ENCODE measurements around the gene ATAD3A. TPM values are rescaled to one million over a fixed set of nuclear protein-coding genes. Genes with fewer than 3 reads are reported as not detected.

Gene ATAD3A
- total and polyA plus RNA-seq, 9 of the 15 experiments (the other 6 are each of a cell fraction or from before 2014, with no cell fraction given), result 0.10 to 173 (median 36.7) TPM

DNA sequence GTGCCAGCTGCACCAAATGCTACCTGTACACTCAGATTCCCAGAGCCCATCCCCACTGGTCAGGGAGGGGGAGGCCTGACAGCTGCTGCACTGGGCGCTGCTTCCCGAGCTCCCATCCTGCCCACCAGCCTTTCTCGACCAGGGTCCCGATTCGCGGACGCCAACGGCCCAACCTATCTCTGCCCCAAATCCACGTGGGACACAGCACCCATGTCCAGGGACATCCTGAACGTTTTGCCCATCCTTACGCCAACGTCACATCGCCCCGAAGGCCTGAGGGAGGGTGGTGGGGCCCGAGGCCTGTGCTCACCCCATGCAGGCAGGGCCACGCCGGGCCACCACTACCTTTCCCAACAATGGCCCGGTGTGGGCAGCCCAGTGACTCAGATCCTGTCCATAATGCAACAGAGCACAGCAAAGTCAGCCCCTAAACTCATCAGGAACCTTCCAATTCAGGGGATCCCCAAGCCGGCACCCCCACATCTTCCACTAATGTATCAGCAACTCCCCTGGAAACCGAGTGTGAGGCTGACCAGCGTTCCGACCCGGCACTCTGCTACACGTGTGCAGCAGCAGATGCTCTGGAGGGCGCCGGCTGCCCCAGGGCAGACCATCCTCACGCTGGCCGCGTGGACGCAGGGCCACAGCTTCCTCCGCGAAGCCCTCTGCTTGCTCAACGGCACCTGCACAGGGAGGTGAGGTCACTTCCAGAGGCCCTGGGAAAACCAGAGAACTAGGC, 39.7 kb downstream of the ATAD3A start (continued):
- TF ChIP-seq, protein P1, sequence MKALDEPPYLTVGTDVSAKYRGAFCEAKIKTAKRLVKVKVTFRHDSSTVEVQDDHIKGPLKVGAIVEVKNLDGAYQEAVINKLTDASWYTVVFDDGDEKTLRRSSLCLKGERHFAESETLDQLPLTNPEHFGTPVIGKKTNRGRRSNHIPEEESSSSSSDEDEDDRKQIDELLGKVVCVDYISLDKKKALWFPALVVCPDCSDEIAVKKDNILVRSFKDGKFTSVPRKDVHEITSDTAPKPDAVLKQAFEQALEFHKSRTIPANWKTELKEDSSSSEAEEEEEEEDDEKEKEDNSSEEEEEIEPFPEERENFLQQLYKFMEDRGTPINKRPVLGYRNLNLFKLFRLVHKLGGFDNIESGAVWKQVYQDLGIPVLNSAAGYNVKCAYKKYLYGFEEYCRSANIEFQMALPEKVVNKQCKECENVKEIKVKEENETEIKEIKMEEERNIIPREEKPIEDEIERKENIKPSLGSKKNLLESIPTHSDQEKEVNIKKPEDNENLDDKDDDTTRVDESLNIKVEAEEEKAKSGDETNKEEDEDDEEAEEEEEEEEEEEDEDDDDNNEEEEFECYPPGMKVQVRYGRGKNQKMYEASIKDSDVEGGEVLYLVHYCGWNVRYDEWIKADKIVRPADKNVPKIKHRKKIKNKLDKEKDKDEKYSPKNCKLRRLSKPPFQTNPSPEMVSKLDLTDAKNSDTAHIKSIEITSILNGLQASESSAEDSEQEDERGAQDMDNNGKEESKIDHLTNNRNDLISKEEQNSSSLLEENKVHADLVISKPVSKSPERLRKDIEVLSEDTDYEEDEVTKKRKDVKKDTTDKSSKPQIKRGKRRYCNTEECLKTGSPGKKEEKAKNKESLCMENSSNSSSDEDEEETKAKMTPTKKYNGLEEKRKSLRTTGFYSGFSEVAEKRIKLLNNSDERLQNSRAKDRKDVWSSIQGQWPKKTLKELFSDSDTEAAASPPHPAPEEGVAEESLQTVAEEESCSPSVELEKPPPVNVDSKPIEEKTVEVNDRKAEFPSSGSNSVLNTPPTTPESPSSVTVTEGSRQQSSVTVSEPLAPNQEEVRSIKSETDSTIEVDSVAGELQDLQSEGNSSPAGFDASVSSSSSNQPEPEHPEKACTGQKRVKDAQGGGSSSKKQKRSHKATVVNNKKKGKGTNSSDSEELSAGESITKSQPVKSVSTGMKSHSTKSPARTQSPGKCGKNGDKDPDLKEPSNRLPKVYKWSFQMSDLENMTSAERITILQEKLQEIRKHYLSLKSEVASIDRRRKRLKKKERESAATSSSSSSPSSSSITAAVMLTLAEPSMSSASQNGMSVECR (CRISPR knock-in tag; IDR thresholded peaks at IDR 0.05), result no peak
- no peak for TF ChIP-seq HMBOX1 (IDR thresholded peaks at IDR 0.05)
- no peak for TF ChIP-seq ZNF655 (CRISPR knock-in tag; IDR thresholded peaks at IDR 0.05)
- no peak for TF ChIP-seq NCOA6 (IDR thresholded peaks at IDR 0.05)
- peak; percentile 75 for TF ChIP-seq POLR2G (IDR thresholded peaks at IDR 0.05; ENCODE audit: low read depth, low read length)

Measured in K562 (cell line).